OCI-LY1 (cell line): ENCODE data around the gene NBL1.

Experiments
- EZH2 ChIP-seq: fragments of 200-600 bp; sonication (generic), shearing (Covaris generic); IDR thresholded peaks from 2 replicates; pipeline ENCODE4 v1.8.0; 2017; ENCODE audit warnings: borderline replicate concordance, mixed run types, mild to moderate bottlenecking, antibody characterized with exemption, low read length, moderate library complexity, mixed read lengths
- TF ChIP-seq, protein P1 (sequence below): fragments of 200-600 bp; sonication (generic), shearing (Covaris generic); IDR thresholded peaks from 2 replicates; pipeline ENCODE4 v1.5.1; 2017; ENCODE audit warnings: mild to moderate bottlenecking, antibody characterized with exemption, low read length, moderate library complexity, mixed read lengths

- TF ChIP-seq, protein P1, sequence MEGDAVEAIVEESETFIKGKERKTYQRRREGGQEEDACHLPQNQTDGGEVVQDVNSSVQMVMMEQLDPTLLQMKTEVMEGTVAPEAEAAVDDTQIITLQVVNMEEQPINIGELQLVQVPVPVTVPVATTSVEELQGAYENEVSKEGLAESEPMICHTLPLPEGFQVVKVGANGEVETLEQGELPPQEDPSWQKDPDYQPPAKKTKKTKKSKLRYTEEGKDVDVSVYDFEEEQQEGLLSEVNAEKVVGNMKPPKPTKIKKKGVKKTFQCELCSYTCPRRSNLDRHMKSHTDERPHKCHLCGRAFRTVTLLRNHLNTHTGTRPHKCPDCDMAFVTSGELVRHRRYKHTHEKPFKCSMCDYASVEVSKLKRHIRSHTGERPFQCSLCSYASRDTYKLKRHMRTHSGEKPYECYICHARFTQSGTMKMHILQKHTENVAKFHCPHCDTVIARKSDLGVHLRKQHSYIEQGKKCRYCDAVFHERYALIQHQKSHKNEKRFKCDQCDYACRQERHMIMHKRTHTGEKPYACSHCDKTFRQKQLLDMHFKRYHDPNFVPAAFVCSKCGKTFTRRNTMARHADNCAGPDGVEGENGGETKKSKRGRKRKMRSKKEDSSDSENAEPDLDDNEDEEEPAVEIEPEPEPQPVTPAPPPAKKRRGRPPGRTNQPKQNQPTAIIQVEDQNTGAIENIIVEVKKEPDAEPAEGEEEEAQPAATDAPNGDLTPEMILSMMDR, result no peak
- no peak for TF ChIP-seq EZH2
Observed at GRCh38 chr1:19637606-19638005, 6.5 kb upstream of the NBL1 start.
